Activated T-cell treated with anti-CD3 and anti-CD28 coated beads for 24 hours (primary cell): Measurements from ENCODE around the gene AEN.

Source experiments
- DNase-seq: peaks from one replicate; pipeline ENCODE4 v3.0.0-alpha.2; 2020; ENCODE audit warnings: low read depth

AEN gene

GRCh38 chr15:88620995-88621772 lies at the start of gene AEN:
Gene AEN (plus strand): TSS chr15:88621340. CDS start chr15:88626210, 4,870 bp downstream.
- peak; percentile 92 for DNase-seq

GRCh38 chr15:88571852-88572259 lies 49.3 kb upstream of the AEN start:
- DNase-seq = no peak

DNA sequence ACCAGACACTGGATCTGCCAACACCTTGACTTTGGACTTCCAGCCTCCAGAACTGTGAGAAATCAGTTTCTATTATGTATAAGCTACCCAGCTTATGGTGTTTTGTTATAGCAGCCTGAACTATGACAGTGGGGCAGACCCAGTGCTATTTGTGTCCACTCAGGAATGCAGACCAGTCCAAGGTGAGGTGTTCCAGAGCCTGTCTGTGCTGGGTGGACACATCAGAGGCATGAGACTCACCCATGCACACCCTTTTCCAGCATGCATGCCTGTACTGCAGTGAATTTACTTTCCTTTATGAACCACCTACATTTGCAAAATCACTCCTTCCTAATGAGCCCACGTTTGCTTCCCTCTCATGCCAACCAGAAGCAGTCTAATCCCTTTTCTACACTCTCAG lies 47.1 kb upstream of the AEN start:
- no peak for DNase-seq

DNA sequence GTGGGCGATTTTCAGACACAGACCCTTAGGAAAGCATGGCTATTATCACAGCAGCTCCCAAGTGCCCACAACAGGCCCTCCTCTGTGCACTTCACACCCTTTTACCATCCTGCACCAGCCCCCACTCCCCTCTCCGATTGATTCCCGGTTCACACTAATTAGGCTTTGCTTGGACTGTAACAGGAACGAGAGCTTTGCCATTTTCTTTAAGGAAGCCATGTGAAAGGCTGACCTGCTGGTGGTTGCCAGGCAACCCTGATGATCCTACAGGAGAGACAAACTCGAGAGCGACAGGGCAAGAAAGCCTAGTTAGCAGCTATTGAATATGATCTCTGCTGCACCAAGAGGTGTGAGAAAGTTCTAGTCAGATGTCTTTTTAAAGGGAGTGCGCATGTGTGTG lies 46.5 kb upstream of the AEN start:
- DNase-seq = no peak

DNA sequence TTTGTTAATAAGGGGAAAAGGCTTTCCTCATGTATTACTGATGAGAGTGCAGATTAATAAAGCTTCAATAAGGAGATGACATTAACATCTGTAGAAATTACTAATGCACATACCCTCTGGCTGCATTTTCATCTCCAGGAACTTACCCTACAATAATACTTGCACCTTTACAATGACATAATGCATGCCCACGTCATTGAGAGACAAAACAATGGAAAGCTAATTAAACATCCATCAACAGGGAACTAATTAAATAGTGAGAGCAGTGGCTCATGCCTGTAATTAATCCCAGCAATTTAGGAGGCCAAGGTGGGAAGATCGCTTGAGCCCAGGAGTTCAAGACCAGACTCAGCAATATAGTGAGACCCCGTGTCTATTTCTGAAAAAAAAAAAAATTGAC lies 41.8 kb upstream of the AEN start:
- no peak for DNase-seq

- DNase-seq = no peak
Observed at GRCh38 chr15:88580532-88580931, 40.6 kb upstream of the AEN start.

DNA sequence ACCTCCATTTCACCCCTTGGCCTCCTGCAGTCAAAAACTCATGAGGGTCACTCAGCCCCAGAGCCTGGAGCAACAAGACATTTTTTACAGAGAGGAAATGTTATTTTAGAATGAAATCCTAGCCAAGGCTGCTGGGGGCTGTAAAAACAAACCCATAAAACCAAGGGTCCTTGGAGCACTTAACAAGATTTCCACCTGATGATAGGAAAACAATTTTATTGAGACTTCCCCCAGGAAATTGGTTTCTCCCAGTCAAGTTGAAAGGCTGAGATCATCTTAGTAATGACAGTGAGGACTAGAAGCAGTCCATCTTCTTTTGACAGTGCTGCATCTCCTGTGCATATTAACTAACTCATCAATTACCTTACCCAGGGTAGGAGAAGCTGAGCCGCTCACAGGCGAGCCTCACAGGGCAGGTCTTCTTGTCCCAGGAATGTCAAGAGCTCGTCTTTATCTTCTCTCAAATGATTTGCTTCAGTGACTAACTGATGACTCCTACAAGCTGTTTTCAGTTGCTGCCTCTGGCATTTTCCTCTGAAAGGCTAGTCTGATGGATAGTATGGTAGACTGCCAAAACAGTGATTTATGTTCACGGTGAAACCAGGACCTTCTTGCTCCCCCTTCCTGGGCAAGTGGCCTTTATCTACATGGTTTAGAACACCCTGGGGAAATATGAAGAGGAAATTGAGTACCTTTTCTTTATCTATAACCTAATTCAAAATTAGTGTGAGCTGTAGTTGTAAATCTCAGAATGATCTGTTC lies 34.6 kb upstream of the AEN start:
- no peak for DNase-seq

GRCh38 chr15:88590759-88591158 lies 30.4 kb upstream of the AEN start:
- no peak for DNase-seq

- DNase-seq = no peak
Observed at GRCh38 chr15:88591384-88591783, 29.8 kb upstream of the AEN start.

GRCh38 chr15:88603885-88604284 lies 17.3 kb upstream of the AEN start:
- DNase-seq = no peak

GRCh38 chr15:88604381-88605188 lies 16.6 kb upstream of the AEN start:
- no peak for DNase-seq

DNA sequence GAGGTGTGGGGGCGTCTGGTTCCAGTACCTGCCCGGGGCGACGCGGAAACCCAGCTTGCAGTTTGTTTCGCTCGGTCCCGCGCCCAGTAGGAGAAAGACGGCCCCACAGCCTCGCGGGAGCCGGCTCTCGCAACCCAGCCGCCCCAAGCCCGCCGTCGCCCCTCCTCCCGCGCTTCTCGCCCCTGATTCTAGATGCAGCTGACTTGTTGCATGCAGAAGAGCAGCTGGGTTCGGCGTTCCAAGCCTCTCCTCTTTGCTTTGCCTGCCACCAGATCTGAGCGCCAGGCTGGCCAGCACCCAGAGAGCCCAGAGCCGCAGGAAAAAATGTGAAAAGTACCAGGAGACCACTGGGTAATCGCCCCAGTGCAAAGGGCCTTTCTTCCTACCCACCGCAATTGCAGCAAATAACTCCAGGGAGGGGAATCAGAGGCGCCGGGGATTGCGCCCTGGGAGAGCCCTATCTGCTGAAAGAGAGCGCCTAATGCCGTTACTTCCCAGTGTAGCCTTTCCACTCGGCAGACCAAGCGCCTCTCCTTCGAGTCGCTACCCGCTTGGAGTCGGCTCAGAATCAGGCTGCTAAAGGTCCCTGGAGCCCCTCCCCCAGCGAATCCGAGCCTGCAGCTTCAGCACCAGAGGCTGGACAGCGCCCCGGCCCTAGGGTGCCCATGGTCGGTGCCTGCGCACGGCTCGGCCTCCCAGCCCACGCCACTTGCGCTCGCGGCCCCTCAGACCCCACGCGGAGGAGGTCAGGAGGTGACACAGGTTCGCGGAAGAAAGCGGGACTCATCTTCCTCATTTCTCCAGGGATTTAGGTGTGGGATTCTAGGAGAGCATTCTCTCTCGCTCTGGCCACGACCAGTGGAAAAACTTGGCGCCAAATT lies 15.7 kb upstream of the AEN start:
- DNase-seq = no peak

GRCh38 chr15:88606070-88606794 lies 14.9 kb upstream of the AEN start:
- no peak for DNase-seq

- DNase-seq = no peak
Observed at GRCh38 chr15:88607951-88608350, 13.2 kb upstream of the AEN start.

GRCh38 chr15:88608607-88609181 lies 12.4 kb upstream of the AEN start:
- DNase-seq = no peak

DNA sequence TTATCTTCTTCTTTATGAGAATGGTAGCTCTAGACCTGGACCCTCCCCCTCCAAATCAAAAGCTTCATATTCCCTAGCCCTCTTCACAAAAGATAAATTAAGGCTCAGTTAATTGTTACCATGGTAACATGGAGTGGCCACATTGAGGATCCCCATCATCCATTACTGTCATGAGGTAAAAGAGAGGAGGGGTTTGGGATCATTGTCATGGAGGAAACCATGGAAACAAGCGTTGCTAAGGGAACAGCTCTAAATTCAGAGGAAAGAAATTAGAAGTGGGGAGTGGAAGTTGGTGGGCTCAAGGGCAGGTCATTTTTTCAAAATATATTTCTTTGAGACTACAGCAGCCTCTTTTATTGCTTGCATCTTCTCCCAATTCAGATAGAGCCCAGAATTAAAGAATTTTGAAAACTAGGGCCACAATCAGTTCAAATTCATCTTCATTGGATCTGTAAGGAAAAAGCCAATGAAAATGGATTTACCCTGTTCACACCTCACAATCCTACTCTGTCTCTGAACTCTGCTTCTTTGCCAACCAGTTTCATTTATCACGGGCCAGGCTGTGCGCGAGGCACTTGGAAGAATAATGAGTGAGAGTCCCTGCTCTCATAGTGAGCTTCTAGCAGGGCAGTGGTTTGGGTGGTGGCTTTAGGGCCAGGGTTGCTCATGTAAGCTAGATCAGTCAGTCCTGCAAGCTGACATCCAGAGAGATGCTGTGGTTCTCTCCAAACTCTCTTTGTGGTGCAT lies 11.6 kb upstream of the AEN start:
- DNase-seq = no peak

DNA sequence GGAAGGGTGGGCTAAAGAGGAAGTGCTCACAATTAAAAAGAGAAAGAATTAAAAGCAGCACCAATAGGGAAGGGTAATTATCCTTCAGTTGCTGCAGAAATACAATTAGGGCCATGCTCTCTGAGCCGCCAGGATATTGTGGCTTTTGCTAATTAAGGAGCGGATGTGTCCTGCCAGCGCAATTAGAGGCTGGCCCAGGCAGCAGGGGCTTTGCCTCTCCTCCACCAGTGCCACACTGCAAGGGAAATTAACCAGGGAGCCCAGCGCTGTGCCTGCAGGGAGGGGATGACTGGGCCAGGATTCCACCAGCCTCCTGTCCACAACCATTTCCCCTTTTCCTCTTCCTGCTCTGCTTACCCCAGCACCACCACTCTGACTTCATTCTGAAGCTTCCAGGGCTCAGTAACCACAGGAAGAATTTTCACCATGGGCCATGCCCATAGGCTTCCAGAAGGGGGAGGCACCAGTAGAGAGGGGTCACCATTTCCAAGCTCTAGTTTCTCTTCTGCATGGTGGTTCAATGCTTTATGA lies 10.4 kb upstream of the AEN start:
- no peak for DNase-seq

- no peak for DNase-seq
Observed at GRCh38 chr15:88612186-88612796, 8.8 kb upstream of the AEN start.
